Skeletal muscle satellite cell (primary cell): ENCODE measurements around the gene IFT20.

Source experiments
- H3K27me3 ChIP-seq: 2 replicates; pipeline ENCODE4 v1.7.0; 2013; ENCODE audit warnings: low read length; ENCODE audit not compliant: control insufficient read depth, insufficient read depth
- H3K36me3 ChIP-seq: 2 replicates; pipeline ENCODE4 v1.7.0; 2013; ENCODE audit warnings: mild to moderate bottlenecking, control low read depth, low read length; ENCODE audit not compliant: insufficient read depth
- H3K4me1 ChIP-seq: 2 replicates; pipeline ENCODE4 v1.7.0; 2013; ENCODE audit warnings: low read length; ENCODE audit not compliant: control insufficient read depth, insufficient read depth
- H3K4me2 ChIP-seq: 2 replicates; pipeline ENCODE4 v1.7.0; 2013; ENCODE audit warnings: mild to moderate bottlenecking, low read length
- H3K4me3 ChIP-seq: 2 replicates; pipeline ENCODE4 v1.7.0; 2013; ENCODE audit warnings: low read length
- H3K9ac ChIP-seq: 2 replicates; pipeline ENCODE4 v1.7.0; 2013; ENCODE audit warnings: mild to moderate bottlenecking, low read depth, low read length, moderate library complexity
- H3K9me3 ChIP-seq: replicated peaks from 2 replicates; pipeline ENCODE4 v1.7.0; 2013; ENCODE audit warnings: mild to moderate bottlenecking, control low read depth, low read length

The IFT20 gene

GRCh38 chr17:28290703-28291102 lies 44.6 kb downstream of the IFT20 start:
- no peak overlapping the region for H3K4me2 ChIP-seq
- H3K27me3 ChIP-seq = peaks cover 44% of the 10 kb centered on the region
- H3K9ac ChIP-seq = no peak overlapping the region
- no peaks in the 10 kb centered on the region for H3K36me3 ChIP-seq
- no peak overlapping the region for H3K4me3 ChIP-seq
- no peaks in the 10 kb centered on the region for H3K4me1 ChIP-seq
- no peaks in the 10 kb centered on the region for H3K9me3 ChIP-seq

GRCh38 chr17:28285965-28286364 lies 49.3 kb downstream of the IFT20 start:
- Histone ChIP-seq H3K36me3 (no peaks in the 10 kb centered on the region), H3K4me1 (peaks cover 13% of the 10 kb centered on the region), H3K9ac (no peak overlapping the region), H3K4me3 (no peak overlapping the region), H3K4me2 (no peak overlapping the region), H3K27me3 (peaks cover 10% of the 10 kb centered on the region), H3K9me3 (no peaks in the 10 kb centered on the region)

- H3K9ac ChIP-seq = no peak overlapping the region
- H3K4me2 ChIP-seq = no peak overlapping the region
- H3K9me3 ChIP-seq = no peaks in the 10 kb centered on the region
- H3K36me3 ChIP-seq = no peaks in the 10 kb centered on the region
- H3K4me1 ChIP-seq = peaks cover 30% of the 10 kb centered on the region
- H3K27me3 ChIP-seq = peaks cover 15% of the 10 kb centered on the region
- no peak overlapping the region for H3K4me3 ChIP-seq
These were observed 52.7 kb downstream of the IFT20 start for GRCh38 chr17:28282596-28282995.

GRCh38 chr17:28280826-28281225 lies 54.4 kb downstream of the IFT20 start:
- Histone ChIP-seq H3K27me3 (peaks cover 28% of the 10 kb centered on the region), H3K36me3 (no peaks in the 10 kb centered on the region), H3K4me3 (no peak overlapping the region), H3K4me2 (no peak overlapping the region), H3K9me3 (no peaks in the 10 kb centered on the region), H3K4me1 (peaks cover 32% of the 10 kb centered on the region), H3K9ac (no peak overlapping the region)

- Histone ChIP-seq H3K27me3 (peaks cover 40% of the 10 kb centered on the region), H3K36me3 (no peaks in the 10 kb centered on the region), H3K9ac (no peak overlapping the region), H3K4me3 (no peak overlapping the region), H3K9me3 (no peaks in the 10 kb centered on the region), H3K4me2 (no peak overlapping the region), H3K4me1 (peaks cover 32% of the 10 kb centered on the region)
These were observed 55.9 kb downstream of the IFT20 start for GRCh38 chr17:28279411-28279810.
